ENCODE results near the gene GTF2H1. TPM values are rescaled to one million over a fixed set of nuclear protein-coding genes. Genes with fewer than 3 reads are reported as not detected.
"Not testable (repeated sequence)": the region's sequence is repeated elsewhere in the genome, so short reads cannot be mapped to it uniquely, and the experiment has no call there.

Gene GTF2H1
- total RNA-seq, 1 donor: 34.0 TPM

- H3K4me3 ChIP-seq (ENCODE audit: low read length): no peak overlapping the region
Observed at GRCh38 chr11:18383388-18384156, 61.2 kb downstream of the GTF2H1 start.

DNA sequence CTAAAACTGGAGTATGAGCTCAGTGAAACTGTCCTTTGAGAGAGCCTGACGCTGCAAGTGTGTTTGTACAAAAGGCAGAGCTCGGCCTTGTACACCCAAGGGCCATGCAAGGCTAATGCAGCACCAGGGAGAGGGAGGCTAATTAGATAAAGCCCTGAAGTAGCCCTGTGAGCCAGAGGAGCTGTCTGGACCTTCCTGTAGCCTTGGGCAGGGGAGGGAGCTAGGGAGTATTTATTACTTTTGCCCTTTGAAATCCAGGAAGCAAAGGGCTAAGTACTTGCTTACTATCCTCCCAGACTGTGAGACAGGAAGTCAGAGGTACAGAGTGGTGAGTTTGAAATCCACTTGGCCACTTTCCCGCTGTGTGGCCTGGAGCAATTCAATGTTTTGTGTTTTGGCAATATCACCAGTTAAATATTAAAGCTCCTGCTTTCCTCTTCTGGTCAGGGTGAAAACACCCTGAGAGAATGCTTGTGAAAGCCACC is 61.8 kb downstream of the GTF2H1 start:
- no peaks in the 10 kb centered on the region for H3K27me3 ChIP-seq (ENCODE audit: insufficient read depth, low read length)
- peaks cover 30% of the 10 kb centered on the region for H3K4me1 ChIP-seq (ENCODE audit: insufficient read depth, low read length)
- H3K9me3 ChIP-seq (ENCODE audit: low read depth, low read length): no peaks in the 10 kb centered on the region
- H3K4me3 ChIP-seq (ENCODE audit: low read length): no peak overlapping the region

More at GRCh38 chr11:18383388-18384156, 61.2 kb downstream of the GTF2H1 start:
- Histone ChIP-seq H3K9me3 (ENCODE audit: low read depth, low read length) (no peaks in the 10 kb centered on the region), H3K4me1 (ENCODE audit: insufficient read depth, low read length) (peaks cover 30% of the 10 kb centered on the region), H3K27me3 (ENCODE audit: insufficient read depth, low read length) (no peaks in the 10 kb centered on the region)

DNA sequence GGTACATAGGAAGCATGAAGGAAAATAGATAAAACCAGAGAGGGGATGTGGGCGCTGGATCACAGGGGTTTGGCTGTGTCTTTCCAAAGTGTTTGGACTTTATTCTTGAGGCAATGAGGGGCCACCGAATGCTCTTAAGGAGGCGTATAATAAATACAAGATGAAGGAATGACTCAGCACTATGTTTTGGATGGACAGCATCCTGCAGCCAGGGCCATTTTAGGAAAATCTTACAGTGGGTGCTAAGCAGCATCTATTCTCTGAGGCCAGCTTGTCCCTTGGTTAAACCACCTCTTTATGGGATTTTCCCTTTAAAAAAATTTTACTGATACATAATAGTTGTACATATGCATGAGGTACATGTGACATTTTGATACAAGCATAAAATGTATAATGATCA is 67.7 kb downstream of the GTF2H1 start:
- peaks cover 24% of the 10 kb centered on the region for H3K4me1 ChIP-seq (ENCODE audit: insufficient read depth, low read length)
- H3K4me3 ChIP-seq (ENCODE audit: low read length): no peak overlapping the region
- no peaks in the 10 kb centered on the region for H3K27me3 ChIP-seq (ENCODE audit: insufficient read depth, low read length)
- H3K9me3 ChIP-seq (ENCODE audit: low read depth, low read length): no peaks in the 10 kb centered on the region

GRCh38 chr11:18392434-18393321 is 70.3 kb downstream of the GTF2H1 start:
- Histone ChIP-seq H3K9me3 (ENCODE audit: low read depth, low read length) (no peaks in the 10 kb centered on the region), H3K4me1 (ENCODE audit: insufficient read depth, low read length) (peaks cover 28% of the 10 kb centered on the region), H3K27me3 (ENCODE audit: insufficient read depth, low read length) (no peaks in the 10 kb centered on the region), H3K4me3 (ENCODE audit: low read length) (no peak overlapping the region)

DNA sequence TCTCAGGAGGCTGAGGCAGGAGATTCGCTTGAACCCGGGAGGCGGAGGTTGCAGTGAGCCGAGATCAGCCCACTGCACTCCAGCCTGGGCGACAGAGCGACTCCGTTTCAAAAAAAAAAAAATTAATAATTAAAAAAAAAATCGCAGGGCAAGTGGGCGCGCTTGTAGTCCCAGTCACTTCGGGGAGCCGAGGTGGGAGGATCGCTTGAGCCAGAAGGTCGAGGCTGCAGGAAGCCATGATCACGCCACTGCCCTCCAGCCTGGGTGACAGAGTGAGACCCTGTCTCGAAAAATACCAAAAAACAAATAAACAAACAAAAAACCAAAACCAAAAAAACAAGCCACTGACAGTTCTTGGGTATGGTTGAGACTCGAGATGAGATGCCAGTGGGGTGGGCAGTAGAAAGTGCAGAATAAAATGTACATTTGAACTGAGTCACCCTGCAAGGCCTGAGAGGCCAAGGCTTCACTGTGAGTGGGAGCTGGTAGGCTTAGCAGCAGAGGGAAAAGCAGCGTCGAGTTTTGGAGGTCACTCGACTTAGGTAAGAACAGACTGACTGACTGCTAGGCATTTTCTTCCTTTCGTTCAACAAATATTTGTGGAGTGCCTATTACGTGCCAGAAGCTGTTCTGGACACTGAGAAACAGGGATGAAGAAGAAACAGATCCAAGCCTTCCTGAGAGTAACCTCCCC is 71.4 kb downstream of the GTF2H1 start:
- Histone ChIP-seq H3K27me3 (ENCODE audit: insufficient read depth, low read length) (no peaks in the 10 kb centered on the region), H3K4me3 (ENCODE audit: low read length) (peak overlapping the region; percentile 91), H3K4me1 (ENCODE audit: insufficient read depth, low read length) (peaks cover 28% of the 10 kb centered on the region), H3K9me3 (ENCODE audit: low read depth, low read length) (no peaks in the 10 kb centered on the region)

- Histone ChIP-seq H3K4me3 (ENCODE audit: low read length) (peak within 1 kb of the TSS; percentile 91), H3K9me3 (ENCODE audit: low read depth, low read length) (no peaks in the 10 kb centered on the region), H3K27me3 (ENCODE audit: insufficient read depth, low read length) (no peaks in the 10 kb centered on the region), H3K4me1 (ENCODE audit: insufficient read depth, low read length) (peaks cover 28% of the 10 kb centered on the region)
Observed at GRCh38 chr11:18394275-18394927, 72.0 kb downstream of the GTF2H1 start, which contains the start of gene LDHA. TSS of gene LDHA (plus strand) at chr11:18394563. CDS start at chr11:18396843, 2,280 bp downstream.

- Histone ChIP-seq H3K27me3 (ENCODE audit: insufficient read depth, low read length) (no peaks in the 10 kb centered on the region), H3K4me3 (ENCODE audit: low read length) (peak overlapping the region; percentile 91), H3K9me3 (ENCODE audit: low read depth, low read length) (no peaks in the 10 kb centered on the region), H3K4me1 (ENCODE audit: insufficient read depth, low read length) (peaks cover 32% of the 10 kb centered on the region)
Observed at GRCh38 chr11:18394928-18395734, 72.8 kb downstream of the GTF2H1 start.

DNA sequence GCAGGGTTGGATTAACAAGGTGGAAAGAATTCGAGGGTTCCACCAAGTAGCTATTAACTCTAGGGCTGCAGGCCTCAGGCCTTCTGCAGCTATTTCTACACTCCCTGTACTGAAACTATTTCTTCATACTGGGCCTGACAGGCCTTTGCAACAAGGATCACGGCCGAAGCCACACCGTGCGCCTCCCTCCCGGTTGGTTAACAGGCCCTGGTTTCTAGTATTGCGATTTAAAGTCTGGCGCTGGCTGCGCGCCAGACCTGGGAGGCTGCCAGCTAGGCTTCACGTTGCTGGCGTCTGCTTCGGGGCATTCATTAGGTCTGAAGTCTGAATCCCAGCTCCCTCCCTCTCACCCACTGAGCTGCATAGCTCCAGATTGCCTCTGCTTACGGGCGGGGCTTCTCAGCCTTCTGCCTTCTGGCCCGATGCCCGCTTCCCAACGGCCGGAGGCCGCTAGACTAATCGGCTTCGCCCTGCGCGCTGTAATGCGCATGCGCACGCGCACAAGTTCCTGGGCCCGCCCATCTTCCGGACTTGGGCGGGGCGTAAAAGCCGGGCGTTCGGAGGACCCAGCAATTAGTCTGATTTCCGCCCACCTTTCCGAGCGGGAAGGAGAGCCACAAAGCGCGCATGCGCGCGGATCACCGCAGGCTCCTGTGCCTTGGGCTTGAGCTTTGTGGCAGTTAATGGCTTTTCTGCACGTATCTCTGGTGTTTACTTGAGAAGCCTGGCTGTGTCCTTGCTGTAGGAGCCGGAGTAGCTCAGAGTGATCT is 73.6 kb downstream of the GTF2H1 start:
- Histone ChIP-seq H3K9me3 (ENCODE audit: low read depth, low read length) (no peaks in the 10 kb centered on the region), H3K4me1 (ENCODE audit: insufficient read depth, low read length) (peaks cover 32% of the 10 kb centered on the region), H3K4me3 (ENCODE audit: low read length) (peak overlapping the region; percentile 91), H3K27me3 (ENCODE audit: insufficient read depth, low read length) (no peaks in the 10 kb centered on the region)

DNA sequence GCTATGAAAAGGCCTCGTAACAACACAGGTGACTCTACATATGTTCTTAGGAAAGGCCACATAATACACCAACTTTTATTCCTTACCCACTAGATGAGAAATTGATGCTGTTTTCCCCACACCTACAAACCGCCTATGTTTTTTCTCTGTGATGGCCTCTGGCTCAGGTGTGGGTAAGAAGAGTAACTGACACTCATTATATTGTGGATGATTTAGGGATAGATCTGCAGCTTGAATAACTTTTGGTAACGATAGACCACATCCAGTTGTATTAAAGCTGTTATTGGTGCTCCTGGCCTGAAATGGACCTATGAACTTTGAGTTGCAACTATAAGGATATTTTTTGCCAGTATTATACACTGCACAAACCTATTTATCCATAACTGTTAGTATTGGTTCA is 75.6 kb downstream of the GTF2H1 start:
- no peak overlapping the region for H3K4me3 ChIP-seq (ENCODE audit: low read length)
- peaks cover 24% of the 10 kb centered on the region for H3K4me1 ChIP-seq (ENCODE audit: insufficient read depth, low read length)
- H3K9me3 ChIP-seq (ENCODE audit: low read depth, low read length): no peaks in the 10 kb centered on the region
- no peaks in the 10 kb centered on the region for H3K27me3 ChIP-seq (ENCODE audit: insufficient read depth, low read length)

- H3K4me3 ChIP-seq (ENCODE audit: low read length); H3K27me3 ChIP-seq (ENCODE audit: insufficient read depth, low read length); H3K9me3 ChIP-seq (ENCODE audit: low read depth, low read length): not testable (repeated sequence)
- H3K4me1 ChIP-seq (ENCODE audit: insufficient read depth, low read length): peaks cover 12% of the 10 kb centered on the region
Observed at GRCh38 chr11:18401077-18401476, 78.7 kb downstream of the GTF2H1 start.

GRCh38 chr11:18404062-18404461 is 81.7 kb downstream of the GTF2H1 start:
- no peaks in the 10 kb centered on the region for H3K9me3 ChIP-seq (ENCODE audit: low read depth, low read length)
- no peak overlapping the region for H3K4me3 ChIP-seq (ENCODE audit: low read length)
- peaks cover 4% of the 10 kb centered on the region for H3K4me1 ChIP-seq (ENCODE audit: insufficient read depth, low read length)
- H3K27me3 ChIP-seq (ENCODE audit: insufficient read depth, low read length): no peaks in the 10 kb centered on the region

- not testable (repeated sequence) for H3K27me3 ChIP-seq (ENCODE audit: insufficient read depth, low read length); H3K9me3 ChIP-seq (ENCODE audit: low read depth, low read length); H3K4me1 ChIP-seq (ENCODE audit: insufficient read depth, low read length); H3K4me3 ChIP-seq (ENCODE audit: low read length)
Observed at GRCh38 chr11:18407400-18407799, 85.0 kb downstream of the GTF2H1 start.

DNA sequence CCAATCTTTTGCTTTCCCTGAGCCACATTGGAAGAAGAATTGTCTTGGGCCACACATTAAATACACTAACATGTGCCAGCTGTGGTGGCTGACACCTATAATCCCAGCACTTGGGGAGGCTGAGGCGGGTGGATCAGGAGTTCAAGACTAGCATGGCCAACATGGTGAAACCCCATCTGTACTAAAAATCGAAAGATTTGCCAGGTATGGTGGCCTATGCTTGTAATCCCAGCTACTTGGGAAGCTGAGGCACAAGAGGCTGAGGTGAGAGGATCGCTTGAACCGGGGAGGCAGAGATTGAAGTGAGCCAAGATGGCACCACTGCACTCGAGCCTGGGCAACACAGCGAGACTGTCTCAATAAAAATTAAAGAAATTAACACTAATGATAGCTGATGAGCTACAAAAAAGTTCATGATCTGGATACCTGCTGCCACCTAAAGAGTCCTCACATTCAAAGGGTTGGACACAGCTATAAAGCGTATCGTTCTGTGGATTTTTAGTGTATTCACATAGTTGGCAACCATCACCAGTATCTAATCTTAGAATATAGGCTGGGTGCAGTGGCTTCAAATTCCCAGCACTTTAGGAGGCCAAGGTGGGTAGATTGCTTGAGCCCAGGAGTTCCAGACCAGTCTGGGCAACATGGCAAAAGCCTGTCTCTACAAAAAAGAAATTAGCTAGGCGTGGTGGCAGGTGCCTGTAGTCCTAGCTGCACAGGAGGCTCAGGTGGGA is 86.4 kb downstream of the GTF2H1 start:
- H3K4me1 ChIP-seq (ENCODE audit: insufficient read depth, low read length): no peaks in the 10 kb centered on the region
- no peaks in the 10 kb centered on the region for H3K27me3 ChIP-seq (ENCODE audit: insufficient read depth, low read length)
- H3K4me3 ChIP-seq (ENCODE audit: low read length): no peak overlapping the region
- no peaks in the 10 kb centered on the region for H3K9me3 ChIP-seq (ENCODE audit: low read depth, low read length)
